Skin epidermis (tissue), 12 donors: ENCODE data around the gene ELL.
A peak's percentile ranks its signal among the peaks of the same experiment; 100 is the strongest.
"Not testable (repeated sequence)": the region's sequence is repeated elsewhere in the genome, so short reads cannot be mapped to it uniquely, and the experiment has no call there.

Experiments
- H3K27ac ChIP-seq, 21 experiments: fragments of 200-600 bp; sonication (generic) in 11 of 21; one replicate each; pipeline ENCODE4 v1.5.0; 2020; ENCODE audit warnings: mild to moderate bottlenecking in 3 of 21, inconsistent platforms in 2 of 21, moderate library complexity in 2 of 21
- H3K4me3 ChIP-seq, 7 experiments: fragments of 200-600 bp; sonication (generic) in 2 of 7; one replicate each; pipeline ENCODE4 v1.5.0; 2020; ENCODE audit warnings: inconsistent platforms in 2 of 7, mild to moderate bottlenecking in 2 of 7, moderate library complexity in 1 of 7

The ELL gene

DNA sequence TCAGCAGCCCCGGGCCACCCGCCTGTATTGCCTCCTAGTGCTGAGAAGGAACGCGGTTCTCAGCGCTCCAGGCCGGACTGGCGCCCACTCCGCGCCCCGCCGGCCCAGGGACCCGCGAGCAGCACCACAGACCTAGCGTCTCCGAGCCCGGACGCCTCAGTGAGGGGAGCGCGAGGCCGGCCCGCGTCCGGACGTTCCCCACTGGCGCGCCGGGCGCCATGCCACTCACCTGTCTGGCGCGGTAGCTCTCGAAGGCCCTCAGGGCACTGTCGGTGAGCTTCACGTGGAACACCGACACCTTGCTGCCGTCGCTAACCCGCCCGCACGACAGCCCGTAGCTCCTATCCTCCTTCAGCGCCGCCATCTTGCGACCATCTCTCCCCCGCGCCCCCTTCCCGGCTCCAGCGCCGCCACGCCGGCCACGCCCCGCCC, at the start of gene ELL:
Gene ELL (minus strand): TSS at position 379 of the 432 bp plus-strand sequence. CDS start 15 bp downstream, at position 364.
- peak within 1 kb of the TSS; percentile 69 to 99 (median 93) for H3K4me3 ChIP-seq
- peak within 1 kb of the TSS; percentile 88 to 100 (median 98) for H3K27ac ChIP-seq

GRCh38 chr19:18568367-18568766, 46.5 kb upstream of the ELL start:
- Histone ChIP-seq H3K27ac (no peak overlapping the region), H3K4me3 (no peak overlapping the region)

DNA sequence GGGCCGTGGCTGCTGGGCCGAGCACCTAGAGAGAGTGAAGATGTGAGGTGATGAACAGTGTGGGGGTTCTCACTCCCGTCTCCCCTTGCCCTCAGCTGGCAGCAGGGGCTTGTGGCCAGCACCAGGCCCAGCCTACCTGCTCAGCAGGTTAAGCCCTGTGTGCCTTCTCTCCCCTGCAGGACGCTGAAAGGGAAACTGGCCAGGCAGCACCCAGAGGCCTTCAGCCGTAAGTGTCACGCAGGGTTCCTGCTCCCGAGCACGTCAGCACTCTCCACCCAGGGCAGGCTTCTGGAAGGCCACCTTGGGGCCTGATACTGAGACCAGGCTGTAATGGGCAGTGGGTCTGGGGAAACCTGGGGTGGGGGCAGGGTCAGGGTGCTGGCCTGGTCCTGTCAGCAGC, 45.1 kb upstream of the ELL start:
- H3K27ac ChIP-seq: no peak overlapping the region
- H3K4me3 ChIP-seq: no peak overlapping the region

GRCh38 chr19:18562086-18562485, 40.2 kb upstream of the ELL start:
- peak overlapping the region in 3 of 21 experiments; percentile 29 to 52 (median 40) for H3K27ac ChIP-seq

GRCh38 chr19:18559685-18560084, 37.8 kb upstream of the ELL start:
- H3K4me3 ChIP-seq: no peak overlapping the region
- H3K27ac ChIP-seq: peak overlapping the region in 3 of 21 experiments; percentile 8 to 95 (median 60)

More at GRCh38 chr19:18562086-18562485, 40.2 kb upstream of the ELL start:
- H3K4me3 ChIP-seq: no peak overlapping the region

- H3K27ac ChIP-seq: peak overlapping the region in 19 of 21 experiments; percentile 77 to 98 (median 91)
- peak overlapping the region; percentile 58 to 100 (median 97) for H3K4me3 ChIP-seq
These were observed 36.7 kb upstream of the ELL start for GRCh38 chr19:18558604-18559003.

DNA sequence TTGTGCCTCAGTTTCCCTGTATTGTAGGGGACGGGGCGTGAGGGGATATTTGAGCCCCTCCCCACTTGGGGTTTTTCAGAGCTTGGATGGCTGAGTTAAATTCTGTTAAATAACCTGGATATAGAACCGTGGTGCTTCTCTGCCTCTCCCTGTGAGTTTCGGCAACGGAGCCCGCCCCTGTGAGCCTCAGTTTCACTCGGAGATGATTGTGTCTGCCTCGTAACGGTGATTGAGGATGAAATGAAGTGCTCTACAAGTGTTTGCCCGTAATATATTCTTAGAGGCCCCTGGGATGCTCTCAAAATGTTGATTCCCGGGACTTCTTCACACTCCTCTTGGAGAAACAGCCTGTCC, 36.3 kb upstream of the ELL start:
- H3K27ac ChIP-seq: peak overlapping the region; percentile 77 to 98 (median 90)

GRCh38 chr19:18557411-18558201, 35.7 kb upstream of the ELL start, which contains the start of gene KXD1:
Gene KXD1, plus strand, starts transcription at chr19:18557870. Its CDS starts 4,187 bp downstream, at chr19:18562057.
- Histone ChIP-seq H3K4me3 (peak within 1 kb of the TSS; percentile 58 to 100 (median 97)), H3K27ac (peak within 1 kb of the TSS; percentile 77 to 98 (median 90))

More for the DNA sequence above, 36.3 kb upstream of the ELL start:
- peak overlapping the region; percentile 58 to 100 (median 97) for H3K4me3 ChIP-seq

- H3K27ac ChIP-seq: no peak overlapping the region
- H3K4me3 ChIP-seq: no peak overlapping the region
These were observed 29.8 kb upstream of the ELL start for GRCh38 chr19:18551631-18552030.

- H3K27ac ChIP-seq: peak overlapping the region; percentile 86 to 97 (median 92)
- H3K4me3 ChIP-seq: peak overlapping the region; percentile 58 to 82 (median 66)
These were observed 22.1 kb upstream of the ELL start for GRCh38 chr19:18543814-18544475.

GRCh38 chr19:18542941-18543813, 21.3 kb upstream of the ELL start, which contains the start of gene FKBP8:
Gene FKBP8, minus strand, starts transcription at chr19:18543573. Its CDS starts 1,603 bp downstream, at chr19:18541970.
- H3K4me3 ChIP-seq: peak within 1 kb of the TSS; percentile 58 to 82 (median 66)
- H3K27ac ChIP-seq: peak within 1 kb of the TSS; percentile 86 to 97 (median 92)

GRCh38 chr19:18541992-18542940, 20.4 kb upstream of the ELL start:
- peak overlapping the region; percentile 86 to 97 (median 92) for H3K27ac ChIP-seq
- H3K4me3 ChIP-seq: peak overlapping the region; percentile 58 to 82 (median 66)

GRCh38 chr19:18541258-18541991, 19.6 kb upstream of the ELL start:
- no peak overlapping the region for H3K4me3 ChIP-seq
- peak overlapping the region in 4 of 21 experiments; percentile 87 to 95 (median 91) for H3K27ac ChIP-seq

DNA sequence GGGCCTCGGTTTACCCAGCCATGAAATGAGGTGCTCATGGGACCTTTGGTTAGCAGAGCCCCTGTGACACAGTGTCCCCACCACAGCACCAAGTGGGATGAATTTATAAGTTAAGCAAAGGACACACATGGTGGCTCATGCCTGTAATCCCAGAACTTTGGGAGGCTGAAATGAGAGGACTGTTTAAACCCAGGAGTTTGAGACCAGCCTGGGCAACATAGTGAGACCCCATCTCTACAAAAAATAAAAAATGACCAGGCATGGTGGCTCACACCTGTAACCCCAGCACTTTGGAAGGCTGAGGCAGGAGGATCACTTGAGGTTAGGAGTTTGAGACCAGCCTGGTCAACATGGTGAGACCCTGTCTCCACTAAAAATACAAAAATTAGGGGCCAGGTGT, 18.3 kb upstream of the ELL start:
- H3K4me3 ChIP-seq, H3K27ac ChIP-seq: not testable (repeated sequence)

DNA sequence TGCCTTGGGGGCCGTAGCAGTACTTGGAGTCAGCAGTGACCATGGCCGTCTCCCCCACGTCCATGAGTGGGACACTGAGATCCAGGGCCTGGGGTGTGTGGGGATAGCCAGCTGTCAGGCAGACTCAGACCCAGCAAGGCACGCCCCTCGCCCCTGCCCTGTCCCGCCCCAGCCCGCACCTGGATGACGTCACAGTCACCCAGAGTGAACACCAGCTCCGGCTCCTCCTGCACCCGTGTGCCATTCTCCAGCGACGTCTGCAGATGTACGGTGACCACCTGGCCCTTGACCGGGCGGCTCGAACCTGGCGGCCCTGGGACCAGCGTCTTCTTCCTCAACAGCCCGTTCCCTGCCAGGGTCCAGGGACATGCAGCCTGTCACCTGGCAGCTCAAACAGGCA, 17.5 kb upstream of the ELL start:
- Histone ChIP-seq H3K27ac (no peak overlapping the region), H3K4me3 (no peak overlapping the region)

GRCh38 chr19:18538115-18538514, 16.2 kb upstream of the ELL start:
- Histone ChIP-seq H3K4me3 (no peak overlapping the region), H3K27ac (no peak overlapping the region)

- H3K4me3 ChIP-seq: no peak overlapping the region
- H3K27ac ChIP-seq: no peak overlapping the region
These were observed 15.6 kb upstream of the ELL start for GRCh38 chr19:18537431-18537830.

DNA sequence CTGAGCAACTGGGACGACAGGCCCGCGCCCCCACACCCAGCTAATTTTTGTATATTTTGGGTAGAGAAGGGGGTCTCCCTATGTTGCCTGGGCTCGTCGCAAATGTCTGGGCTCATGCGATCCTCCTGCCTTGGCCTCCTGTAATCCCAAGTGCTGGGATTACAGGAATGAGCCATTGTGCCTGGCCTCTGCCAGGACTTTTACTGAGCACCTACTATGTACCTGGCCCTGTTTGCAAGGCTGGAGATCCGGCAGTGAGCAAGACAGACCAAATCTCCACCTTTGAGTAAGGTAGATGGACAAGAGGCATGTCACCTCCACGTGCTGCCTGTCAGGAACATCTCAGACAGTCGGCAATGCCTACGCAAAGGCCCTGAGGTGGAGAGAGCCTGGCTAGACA, 14.6 kb upstream of the ELL start:
- no peak overlapping the region for H3K4me3 ChIP-seq
- H3K27ac ChIP-seq: no peak overlapping the region
